Gastrocnemius medialis (tissue), 4 donors: ENCODE measurements around the gene PARP6. TPM values are rescaled to one million over a fixed set of nuclear protein-coding genes. Genes with fewer than 3 reads are reported as not detected.

ENCODE experiments used
- ATAC-seq, 2 donors: fragments of 150-250 bp; one replicate each; pipeline ENCODE4 v1.9.1; 2016
- DNase-seq, 2 donors: peaks; one replicate each; pipeline ENCODE4 v3.0.0-alpha.2; 2019
- H3K27ac ChIP-seq, 4 donors: fragments of 200-600 bp; sonication (generic); 1 replicate in 1 of 4; 2 replicates in 3 of 4; pipeline ENCODE4 v1.5.1; 2016 to 2018; ENCODE audit warnings: mild to moderate bottlenecking in 2 of 4, moderate library complexity in 1 of 4
- H3K27me3 ChIP-seq, 3 donors: fragments of 200-600 bp; sonication (generic) in 2 of 3; 1 replicate in 1 of 3; 2 replicates in 2 of 3; pipeline versions ENCODE4 v1.5.1 to v1.6.0; 2016 to 2019; ENCODE audit warnings: mild to moderate bottlenecking in 1 of 3, moderate library complexity in 1 of 3
- H3K36me3 ChIP-seq, 2 donors: fragments of 200-600 bp; sonication (generic) in 1 of 2; one replicate each; pipeline ENCODE4 v1.5.1; 2017 to 2018
- H3K4me1 ChIP-seq, 2 donors: fragments of 200-600 bp; sonication (generic) in 1 of 2; one replicate each; pipeline ENCODE4 v1.5.1; 2016 to 2017; ENCODE audit warnings: mild to moderate bottlenecking in 2 of 2
- H3K4me3 ChIP-seq, 4 donors: fragments of 200-600 bp; sonication (generic) in 3 of 4; 1 replicate in 1 of 4; 2 replicates in 3 of 4; pipeline ENCODE4 v1.5.1; 2016 to 2019; ENCODE audit warnings: mild to moderate bottlenecking in 2 of 4
- H3K9me3 ChIP-seq, 3 donors: fragments of 200-600 bp; sonication (generic) in 2 of 3; 1 replicate in 1 of 3; 2 replicates in 2 of 3; pipeline ENCODE4 v1.5.1; 2016 to 2019
- CTCF ChIP-seq, 5 experiments: fragments of 450-650 bp in 3 of 5; fragments of 200-600 bp in 2 of 5; sonication (generic) in 2 of 5; IDR thresholded peaks in 4 of 5; conservative IDR thresholded peaks in 1 of 5; 1 replicate in 4 of 5; 2 replicates in 1 of 5; pipeline ENCODE4 v1.5.1; 2016 to 2019; ENCODE audit warnings: antibody characterized with exemption in 5 of 5, mild to moderate bottlenecking in 3 of 5, moderate library complexity in 3 of 5
- POLR2A ChIP-seq, 2 donors: fragments of 450-650 bp; IDR thresholded peaks; one replicate each; pipeline ENCODE4 v1.6.1; 2017; ENCODE audit warnings: antibody characterized with exemption in 2 of 2, mild to moderate bottlenecking in 2 of 2, moderate library complexity in 2 of 2
- in situ Hi-C, 4 donors: fragments of 200-750 bp; cut with MboI; loops; one replicate each; pipeline versions ENCODE4 v1.15.0 to v1.8.0; 2017; ENCODE audit warnings: low sequenced_read_pairs in 4 of 4
- intact Hi-C: fragments of 100-400 bp; cut with DNase I; formaldehyde crosslinking; loops from one replicate; pipeline ENCODE4 v1.15.1; 2023; ENCODE audit warnings: low total_unique reads
- total RNA-seq, 4 donors: library from RNA; depleted of rRNA; stranded (reverse); fragments of >200 nt; gene quantifications; one replicate each; pipeline versions ENCODE4 v1.1.0 to v1.2.3, GENCODE V29; 2016

The PARP6 gene
- total RNA-seq, 4 donors from 2014 or later, result 51.7 to 84.7 (median 66.9) TPM

GRCh38 chr15:72312605-72313447 lies 40.5 kb upstream of the PARP6 start:
- peak; percentile 41 to 69 (median 48) for TF ChIP-seq CTCF (IDR thresholded peaks at IDR 0.05 in 4 of 5, conservative IDR thresholded peaks at IDR 0.05 in 1 of 5)
- no peak for TF ChIP-seq POLR2A (IDR thresholded peaks at IDR 0.05)
- Histone ChIP-seq H3K27ac (no peak overlapping the region), H3K27me3 (no peaks in the 10 kb centered on the region), H3K4me1 (no peaks in the 10 kb centered on the region), H3K9me3 (no peaks in the 10 kb centered on the region), H3K4me3 (no peak overlapping the region), H3K36me3 (no peaks in the 10 kb centered on the region)
- intact Hi-C loops, result no loop called here
- in situ Hi-C loops, result no loop called here
- ATAC-seq, result peak; percentile 16 to 71
- DNase-seq, result peak in 1 of 2 donors; percentile 64

- DNase-seq, result no peak
- in situ Hi-C loops, result no loop called here
Measured at GRCh38 chr15:72307026-72307425, 34.7 kb upstream of the PARP6 start.

GRCh38 chr15:72306211-72306785 lies 33.9 kb upstream of the PARP6 start:
- H3K27ac ChIP-seq, result no peak overlapping the region
- DNase-seq (no peak), ATAC-seq (no peak)
- H3K27me3 ChIP-seq, result no peaks in the 10 kb centered on the region
- in situ Hi-C loops (no loop called here), intact Hi-C loops (no loop called here)
- H3K9me3 ChIP-seq, result no peaks in the 10 kb centered on the region
- no peak overlapping the region for H3K4me3 ChIP-seq
- no peaks in the 10 kb centered on the region for H3K4me1 ChIP-seq
- TF ChIP-seq POLR2A (IDR thresholded peaks at IDR 0.05) (no peak), CTCF (IDR thresholded peaks at IDR 0.05 in 4 of 5, conservative IDR thresholded peaks at IDR 0.05 in 1 of 5) (no peak)
- no peaks in the 10 kb centered on the region for H3K36me3 ChIP-seq

More at GRCh38 chr15:72307026-72307425, 34.7 kb upstream of the PARP6 start:
- no peak overlapping the region for H3K4me3 ChIP-seq
- intact Hi-C loops, result no loop called here
- H3K27me3 ChIP-seq, result no peaks in the 10 kb centered on the region
- no peaks in the 10 kb centered on the region for H3K9me3 ChIP-seq
- no peaks in the 10 kb centered on the region for H3K4me1 ChIP-seq
- TF ChIP-seq POLR2A (IDR thresholded peaks at IDR 0.05), result no peak
- H3K27ac ChIP-seq, result no peak overlapping the region
- H3K36me3 ChIP-seq, result no peaks in the 10 kb centered on the region
- no peak for ATAC-seq

- no peaks in the 10 kb centered on the region for H3K9me3 ChIP-seq
- H3K36me3 ChIP-seq, result no peaks in the 10 kb centered on the region
- in situ Hi-C loops, result no loop called here
- no peak overlapping the region for H3K27ac ChIP-seq
- TF ChIP-seq POLR2A (IDR thresholded peaks at IDR 0.05) (no peak), CTCF (IDR thresholded peaks at IDR 0.05 in 4 of 5, conservative IDR thresholded peaks at IDR 0.05 in 1 of 5) (no peak)
- DNase-seq (no peak), ATAC-seq (no peak)
- no peak overlapping the region for H3K4me3 ChIP-seq
- intact Hi-C loops, result no loop called here
- H3K27me3 ChIP-seq, result no peaks in the 10 kb centered on the region
- H3K4me1 ChIP-seq, result no peaks in the 10 kb centered on the region
Measured at GRCh38 chr15:72304596-72304995, 32.2 kb upstream of the PARP6 start.

- Histone ChIP-seq H3K4me1 (no peaks in the 10 kb centered on the region), H3K27ac (no peak overlapping the region), H3K27me3 (no peaks in the 10 kb centered on the region), H3K9me3 (no peaks in the 10 kb centered on the region), H3K4me3 (no peak overlapping the region), H3K36me3 (no peaks in the 10 kb centered on the region)
- no peak for TF ChIP-seq POLR2A (IDR thresholded peaks at IDR 0.05)
- TF ChIP-seq CTCF (IDR thresholded peaks at IDR 0.05 in 4 of 5, conservative IDR thresholded peaks at IDR 0.05 in 1 of 5), result no peak
- ATAC-seq (no peak), DNase-seq (no peak)
- in situ Hi-C loops, result no loop called here
- intact Hi-C loops, result no loop called here
Measured at GRCh38 chr15:72302955-72303354, 30.6 kb upstream of the PARP6 start.
